ENCODE results near the gene ZNF658. TPM values are rescaled to one million over a fixed set of nuclear protein-coding genes. Genes with fewer than 3 reads are reported as not detected.
"Not testable (repeated sequence)": the region's sequence is repeated elsewhere in the genome, so short reads cannot be mapped to it uniquely, and the experiment has no call there.

The ZNF658 gene
- total and polyA plus RNA-seq, 2 donors (not counting 1 experiment from before 2014, with no cell fraction given) = 1.8 to 6.9 TPM

DNA sequence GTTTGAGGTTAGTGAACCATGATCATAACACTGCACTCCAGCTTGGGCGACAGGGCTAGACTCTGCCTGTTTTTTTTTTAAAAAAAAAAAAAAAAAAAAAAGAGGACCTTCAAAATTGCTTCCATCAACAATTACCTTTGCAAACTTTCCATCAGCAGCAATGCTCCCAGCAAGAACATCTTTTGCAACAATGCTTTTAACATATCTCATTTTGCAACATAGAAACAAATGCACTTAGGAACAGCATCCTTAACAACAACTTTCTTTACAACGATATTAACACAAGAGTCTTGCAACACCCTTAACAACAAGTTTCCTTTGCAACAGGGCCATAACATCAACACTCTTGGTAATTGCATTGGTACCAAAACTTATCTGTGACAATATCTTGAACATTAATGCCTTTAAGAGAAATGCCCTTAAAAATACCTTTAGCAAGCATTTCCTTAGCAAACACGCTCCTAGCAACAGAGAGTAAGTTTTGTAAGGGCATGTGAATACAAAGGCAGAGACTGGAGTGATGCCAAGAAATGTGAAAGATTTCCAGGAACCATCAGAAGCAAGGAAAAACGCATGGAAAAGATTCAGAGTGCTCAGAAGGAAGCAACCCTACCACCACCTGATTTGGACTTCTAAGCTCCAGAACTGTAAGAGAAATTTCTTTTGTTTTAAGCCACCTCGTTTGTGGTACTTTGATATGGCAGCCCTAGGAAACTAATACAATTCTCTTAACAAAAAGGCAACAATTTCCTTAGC is 42.1 kb downstream of the ZNF658 start:
- H3K9ac ChIP-seq (ENCODE audit: insufficient read depth, low read length); H3K4me3 ChIP-seq (replicated peaks in 1 of 4; ENCODE audit: control extremely low read depth in 1 of 4, insufficient read depth in 1 of 4, low read depth in 3 of 4, low read length in 4 of 4); H3K27ac ChIP-seq (ENCODE audit: insufficient read depth, low read length); H3K4me2 ChIP-seq (ENCODE audit: extremely low read depth, insufficient read depth, low read length); H3K27me3 ChIP-seq (ENCODE audit: control insufficient read depth, insufficient read depth, low read length); H2AFZ ChIP-seq (ENCODE audit: low read length); H4K20me1 ChIP-seq (ENCODE audit: control insufficient read depth, extremely low read depth, insufficient read depth, low read length); H3K36me3 ChIP-seq (ENCODE audit: control insufficient read depth, insufficient read depth, low read length); H3K4me1 ChIP-seq (ENCODE audit: control insufficient read depth, extremely low read depth, insufficient read depth, low read length); H3K9me3 ChIP-seq (ENCODE audit: control insufficient read depth, insufficient read depth, low read depth, low read length); H3K79me2 ChIP-seq (ENCODE audit: control insufficient read depth, insufficient read depth, low read length): not testable (repeated sequence)
- peak in 1 of 2 donors; percentile 1 for DNase-seq (ENCODE audit: low read depth in 2 of 2)

DNA sequence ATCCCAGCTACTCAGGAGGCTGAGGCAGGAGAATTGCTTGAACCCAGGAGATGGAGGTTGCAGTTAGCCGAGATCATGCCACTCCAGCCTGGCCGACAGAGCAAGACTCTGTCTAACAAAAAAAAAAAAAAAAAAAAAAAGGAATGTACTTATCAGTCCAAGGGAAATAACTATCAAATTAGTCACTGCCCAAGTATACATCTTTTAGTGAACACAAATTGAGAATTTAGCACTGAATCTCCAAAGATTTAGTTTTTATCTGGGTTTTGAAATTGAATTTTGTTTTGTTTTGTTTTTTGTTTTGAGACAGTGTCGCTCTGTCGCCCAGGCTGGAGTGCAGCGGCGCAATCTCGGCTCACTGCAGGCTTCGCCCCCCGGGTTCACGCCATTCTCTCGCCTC is 52.1 kb downstream of the ZNF658 start:
- H3K4me2 ChIP-seq (ENCODE audit: extremely low read depth, insufficient read depth, low read length); H4K20me1 ChIP-seq (ENCODE audit: control insufficient read depth, extremely low read depth, insufficient read depth, low read length); H3K9ac ChIP-seq (ENCODE audit: insufficient read depth, low read length); H3K27me3 ChIP-seq (ENCODE audit: control insufficient read depth, insufficient read depth, low read length); H3K4me3 ChIP-seq (replicated peaks in 1 of 4; ENCODE audit: control extremely low read depth in 1 of 4, insufficient read depth in 1 of 4, low read depth in 3 of 4, low read length in 4 of 4); H3K79me2 ChIP-seq (ENCODE audit: control insufficient read depth, insufficient read depth, low read length); H3K36me3 ChIP-seq (ENCODE audit: control insufficient read depth, insufficient read depth, low read length); H3K27ac ChIP-seq (ENCODE audit: insufficient read depth, low read length); H3K9me3 ChIP-seq (ENCODE audit: control insufficient read depth, insufficient read depth, low read depth, low read length); H3K4me1 ChIP-seq (ENCODE audit: control insufficient read depth, extremely low read depth, insufficient read depth, low read length); H2AFZ ChIP-seq (ENCODE audit: low read length): not testable (repeated sequence)
- DNase-seq (ENCODE audit: low read depth in 2 of 2) = peak in 1 of 2 donors; percentile 45

Other genes with a start within 250 kb of the ZNF658 start
- gene SPATA31A3, start 91.8 kb downstream of the ZNF658 start, total RNA-seq = not detected in 2 replicates
- gene SPATA31A3, start 91.8 kb downstream of the ZNF658 start, polyA plus RNA-seq = not detected in 2 replicates

Measured in fibroblast of lung (primary cell).